Loucy (cell line): Measurements from ENCODE around the gene PRKACA.

Experiments used
- H2AFZ ChIP-seq: fragments of 200-600 bp; sonication (generic); 2 replicates; pipeline ENCODE4 v1.6.0; 2016; ENCODE audit warnings: antibody characterized with exemption, mild to moderate bottlenecking, low read length, moderate library complexity
- H3F3A ChIP-seq: fragments of 200-600 bp; 2 replicates; pipeline ENCODE4 v1.6.0; 2016; ENCODE audit warnings: antibody characterized with exemption, low read depth, mild to moderate bottlenecking
- H3K27me3 ChIP-seq: fragments of 200-600 bp; sonication (generic); 2 replicates; pipeline ENCODE4 v1.6.1; 2014; ENCODE audit warnings: low read length, mild to moderate bottlenecking; ENCODE audit not compliant: insufficient read depth, poor library complexity, severe bottlenecking
- H3K36me3 ChIP-seq: fragments of 200-600 bp; sonication (generic); 2 replicates; pipeline ENCODE4 v1.6.1; 2016; ENCODE audit warnings: low read length; ENCODE audit not compliant: insufficient read depth
- H3K4me1 ChIP-seq: fragments of 200-600 bp; sonication (generic); 2 replicates; pipeline ENCODE4 v1.5.1; 2014; ENCODE audit warnings: low read length, mild to moderate bottlenecking; ENCODE audit not compliant: insufficient read depth, poor library complexity, severe bottlenecking
- H3K4me2 ChIP-seq: fragments of 200-600 bp; sonication (generic); 2 replicates; pipeline ENCODE4 v1.6.0; 2014; ENCODE audit warnings: antibody characterized with exemption, low read length, low read depth, mild to moderate bottlenecking; ENCODE audit not compliant: poor library complexity, severe bottlenecking
- H3K4me3 ChIP-seq: fragments of 200-600 bp; sonication (generic); 2 replicates; pipeline ENCODE4 v1.5.1; 2014; ENCODE audit warnings: low read length, mild to moderate bottlenecking, mixed read lengths; ENCODE audit not compliant: poor library complexity, severe bottlenecking
- H3K79me2 ChIP-seq: fragments of 200-600 bp; sonication (generic); 2 replicates; pipeline ENCODE4 v1.6.1; 2014; ENCODE audit warnings: low read length; ENCODE audit not compliant: insufficient read depth
- H3K9ac ChIP-seq: fragments of 200-600 bp; sonication (generic); 2 replicates; pipeline ENCODE4 v1.6.0; 2014; ENCODE audit warnings: mild to moderate bottlenecking, low read depth, low read length, moderate library complexity; ENCODE audit not compliant: poor library complexity, severe bottlenecking
- H3K9me2 ChIP-seq: fragments of 200-600 bp; sonication (generic); replicated peaks from 2 replicates; pipeline ENCODE4 v1.6.1; 2016; ENCODE audit warnings: low read depth, low read length, mixed read lengths
- H3K9me3 ChIP-seq: fragments of 200-600 bp; sonication (generic); 2 replicates; pipeline ENCODE4 v1.6.1; 2014; ENCODE audit warnings: mild to moderate bottlenecking, antibody characterized with exemption, low read length, low read depth; ENCODE audit not compliant: insufficient read depth
- H4K20me1 ChIP-seq: fragments of 200-600 bp; sonication (generic); 2 replicates; pipeline ENCODE4 v1.6.0; 2014; ENCODE audit warnings: antibody characterized with exemption, low read length, mild to moderate bottlenecking; ENCODE audit not compliant: insufficient read depth, poor library complexity, severe bottlenecking
- EZH2phosphoT487 ChIP-seq: fragments of 200-600 bp; IDR thresholded peaks from 2 replicates; pipeline ENCODE4 v1.6.1; 2018; ENCODE audit warnings: antibody characterized with exemption, mild to moderate bottlenecking, moderate library complexity, borderline replicate concordance
- TF ChIP-seq, protein P1 (sequence below): fragments of 200-600 bp; sonication (generic); conservative IDR thresholded peaks from 2 replicates; pipeline ENCODE4 v1.5.1; 2014; ENCODE audit warnings: mild to moderate bottlenecking, antibody characterized with exemption, low read length

Gene PRKACA

DNA sequence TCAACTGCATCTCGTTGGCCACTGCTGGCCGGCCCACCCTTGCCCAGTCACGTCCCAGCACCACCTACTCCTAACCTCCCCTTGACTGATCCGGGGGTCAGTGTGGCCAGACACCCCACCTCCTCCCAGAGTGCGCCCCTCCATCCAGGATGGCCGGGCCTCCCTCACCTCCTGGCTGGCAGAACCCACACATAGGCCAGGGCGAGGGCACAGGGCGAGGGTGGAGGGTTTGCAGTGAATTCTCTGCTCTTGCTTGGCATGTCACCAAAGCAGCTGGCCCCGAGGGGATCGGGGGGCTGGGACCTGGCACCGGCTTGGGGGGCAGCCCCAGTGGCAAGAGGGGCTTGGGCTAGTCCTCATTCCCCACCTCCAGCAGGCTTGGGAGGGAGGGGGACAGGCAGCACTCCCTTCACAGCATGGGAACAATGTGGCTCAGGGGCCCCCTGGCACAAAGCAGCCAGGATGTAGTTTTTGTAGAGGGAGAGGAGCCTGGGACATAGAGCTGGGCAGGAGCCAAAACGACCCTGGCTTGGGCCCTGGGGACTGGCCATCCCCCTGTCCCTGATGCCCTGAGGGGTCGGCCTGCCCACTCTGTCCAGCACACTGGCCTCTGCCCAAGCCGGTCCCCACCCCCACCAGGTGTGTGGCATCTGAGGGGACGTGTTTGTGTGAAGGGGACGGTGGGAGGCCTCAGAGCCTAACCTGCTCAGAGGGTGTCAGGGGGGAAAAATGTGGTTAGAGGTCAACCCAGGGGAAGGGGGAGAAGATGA is 47.3 kb upstream of the PRKACA start:
- no peak overlapping the region for H2AFZ ChIP-seq
- no peaks in the 10 kb centered on the region for H3K27me3 ChIP-seq
- H3K79me2 ChIP-seq, result no peaks in the 10 kb centered on the region
- peaks cover 31% of the 10 kb centered on the region; the same call in 1 of the 2 replicates for H3K36me3 ChIP-seq
- H3K4me1 ChIP-seq, result no peaks in the 10 kb centered on the region
- H3K9me3 ChIP-seq, result no peaks in the 10 kb centered on the region
- H4K20me1 ChIP-seq, result no peaks in the 10 kb centered on the region
- no peaks in the 10 kb centered on the region for H3F3A ChIP-seq
- TF ChIP-seq, protein P1, sequence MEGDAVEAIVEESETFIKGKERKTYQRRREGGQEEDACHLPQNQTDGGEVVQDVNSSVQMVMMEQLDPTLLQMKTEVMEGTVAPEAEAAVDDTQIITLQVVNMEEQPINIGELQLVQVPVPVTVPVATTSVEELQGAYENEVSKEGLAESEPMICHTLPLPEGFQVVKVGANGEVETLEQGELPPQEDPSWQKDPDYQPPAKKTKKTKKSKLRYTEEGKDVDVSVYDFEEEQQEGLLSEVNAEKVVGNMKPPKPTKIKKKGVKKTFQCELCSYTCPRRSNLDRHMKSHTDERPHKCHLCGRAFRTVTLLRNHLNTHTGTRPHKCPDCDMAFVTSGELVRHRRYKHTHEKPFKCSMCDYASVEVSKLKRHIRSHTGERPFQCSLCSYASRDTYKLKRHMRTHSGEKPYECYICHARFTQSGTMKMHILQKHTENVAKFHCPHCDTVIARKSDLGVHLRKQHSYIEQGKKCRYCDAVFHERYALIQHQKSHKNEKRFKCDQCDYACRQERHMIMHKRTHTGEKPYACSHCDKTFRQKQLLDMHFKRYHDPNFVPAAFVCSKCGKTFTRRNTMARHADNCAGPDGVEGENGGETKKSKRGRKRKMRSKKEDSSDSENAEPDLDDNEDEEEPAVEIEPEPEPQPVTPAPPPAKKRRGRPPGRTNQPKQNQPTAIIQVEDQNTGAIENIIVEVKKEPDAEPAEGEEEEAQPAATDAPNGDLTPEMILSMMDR, result no peak
- TF ChIP-seq EZH2phosphoT487, result no peak
- H3K9ac ChIP-seq, result no peak overlapping the region
- H3K9me2 ChIP-seq, result no peaks in the 10 kb centered on the region
- no peak overlapping the region for H3K4me2 ChIP-seq
- H3K4me3 ChIP-seq, result no peak overlapping the region

DNA sequence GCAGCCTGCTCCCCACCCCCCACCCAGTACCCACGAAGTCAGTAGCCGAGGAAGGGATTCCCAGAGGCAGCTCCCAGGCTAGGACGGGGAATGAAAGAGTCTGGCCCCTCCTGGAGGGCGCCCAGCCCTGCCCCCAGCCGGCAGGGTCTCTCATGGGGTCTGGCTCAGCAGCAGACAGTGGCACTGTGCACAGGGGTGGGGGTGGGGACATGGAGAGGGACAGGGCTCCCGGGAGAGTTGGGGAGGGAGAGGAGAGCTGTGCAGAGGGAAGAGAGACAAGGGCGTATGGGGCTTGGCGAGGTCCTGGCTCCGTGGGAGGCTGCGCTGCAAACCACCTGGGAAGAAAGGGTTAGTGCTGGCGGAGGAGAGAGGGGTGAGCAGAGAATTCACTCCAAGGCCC is 46.5 kb upstream of the PRKACA start:
- Histone ChIP-seq H3K9me3 (no peaks in the 10 kb centered on the region), H3K4me3 (no peak overlapping the region), H3K79me2 (no peaks in the 10 kb centered on the region), H3K4me1 (no peaks in the 10 kb centered on the region), H4K20me1 (no peaks in the 10 kb centered on the region), H3K36me3 (peaks cover 24% of the 10 kb centered on the region; the same call in 1 of the 2 replicates), H2AFZ (no peak overlapping the region), H3K9me2 (no peaks in the 10 kb centered on the region), H3K4me2 (no peak overlapping the region), H3K27me3 (no peaks in the 10 kb centered on the region), H3F3A (no peaks in the 10 kb centered on the region), H3K9ac (no peak overlapping the region)
- TF ChIP-seq, protein P1, result no peak
- no peak for TF ChIP-seq EZH2phosphoT487

DNA sequence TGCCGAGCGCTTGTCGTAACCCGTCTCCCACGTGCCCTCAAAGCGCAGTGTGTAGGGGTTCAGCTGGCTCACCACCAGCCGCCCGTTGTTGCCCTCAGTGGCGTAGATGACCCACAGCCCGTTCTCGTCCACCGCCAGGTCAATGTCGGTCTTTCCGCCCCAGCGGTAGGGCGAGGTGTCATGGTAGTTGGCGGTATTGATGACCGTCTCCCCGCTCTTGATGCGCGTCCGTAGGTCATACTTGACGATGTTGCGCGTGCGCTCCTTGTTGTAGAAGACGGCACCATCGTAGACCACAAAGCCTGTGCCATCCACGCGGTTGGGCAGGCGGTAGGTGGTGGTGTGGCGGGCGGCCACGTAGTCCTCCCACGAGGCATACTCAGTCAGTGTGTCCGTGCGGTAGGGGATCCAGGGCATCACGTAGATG is 45.3 kb upstream of the PRKACA start:
- no peaks in the 10 kb centered on the region for H3K4me1 ChIP-seq
- H3K9ac ChIP-seq, result no peak overlapping the region
- H4K20me1 ChIP-seq, result no peaks in the 10 kb centered on the region
- H3K27me3 ChIP-seq, result no peaks in the 10 kb centered on the region
- H3K36me3 ChIP-seq, result peaks cover 18% of the 10 kb centered on the region; the same call in 1 of the 2 replicates
- no peak overlapping the region for H3K4me2 ChIP-seq
- H2AFZ ChIP-seq, result no peak overlapping the region
- H3K4me3 ChIP-seq, result no peak overlapping the region
- no peaks in the 10 kb centered on the region for H3K79me2 ChIP-seq
- no peaks in the 10 kb centered on the region for H3K9me2 ChIP-seq
- H3F3A ChIP-seq, result no peaks in the 10 kb centered on the region
- no peak for TF ChIP-seq EZH2phosphoT487
- TF ChIP-seq, protein P1, result no peak
- H3K9me3 ChIP-seq, result no peaks in the 10 kb centered on the region
